HG03432 (cell line): ENCODE data around the gene NES.
A peak's percentile ranks its signal among the peaks of the same experiment; 100 is the strongest.

Experiments used
- ATAC-seq: cut with Tn5 transposase; IDR thresholded peaks from one replicate; pipeline ENCODE4 v1.9.1; 2021; ENCODE audit warnings: mild to moderate bottlenecking, moderate library complexity; ENCODE audit not compliant: unreplicated experiment

Gene NES

GRCh38 chr1:156664046-156664766 lies 13.0 kb downstream of the NES start:
- no peak for ATAC-seq

GRCh38 chr1:156663178-156663577 lies 14.0 kb downstream of the NES start:
- ATAC-seq = no peak

GRCh38 chr1:156662800-156663055 lies 14.5 kb downstream of the NES start:
- no peak for ATAC-seq

- no peak for ATAC-seq
Observed at GRCh38 chr1:156662005-156662799, 15.0 kb downstream of the NES start.

GRCh38 chr1:156660752-156661112 lies 16.5 kb downstream of the NES start:
- peak; percentile 2 for ATAC-seq

- ATAC-seq = peak; percentile 73
Observed at GRCh38 chr1:156659988-156660751, 17.0 kb downstream of the NES start.

- no peak for ATAC-seq
Observed at GRCh38 chr1:156659661-156659987, 17.6 kb downstream of the NES start.

- ATAC-seq = no peak
Observed at GRCh38 chr1:156658945-156659574, 18.1 kb downstream of the NES start.

GRCh38 chr1:156658496-156658895 lies 18.7 kb downstream of the NES start:
- no peak for ATAC-seq

- ATAC-seq = no peak
Observed at GRCh38 chr1:156657741-156658319, 19.4 kb downstream of the NES start.

GRCh38 chr1:156656806-156657740 lies 20.1 kb downstream of the NES start:
- ATAC-seq = no peak

- no peak for ATAC-seq
Observed at GRCh38 chr1:156655904-156656516, 21.2 kb downstream of the NES start.

- no peak for ATAC-seq
Observed at GRCh38 chr1:156655151-156655903, 21.9 kb downstream of the NES start.

GRCh38 chr1:156654700-156655099 lies 22.5 kb downstream of the NES start:
- no peak for ATAC-seq

GRCh38 chr1:156652992-156653355 lies 24.2 kb downstream of the NES start:
- no peak for ATAC-seq

- ATAC-seq = no peak
Observed at GRCh38 chr1:156652131-156652991, 24.8 kb downstream of the NES start.

- ATAC-seq = no peak
Observed at GRCh38 chr1:156648951-156649350, 28.3 kb downstream of the NES start.

- no peak for ATAC-seq
Observed at GRCh38 chr1:156648496-156648895, 28.7 kb downstream of the NES start.
